Fibroblast of villous mesenchyme (primary cell): Measurements from ENCODE around the gene ZNF282. TPM values are rescaled to one million over a fixed set of nuclear protein-coding genes. Genes with fewer than 3 reads are reported as not detected.

Experiments used
- DNase-seq: peaks from one replicate; pipeline ENCODE4 v3.0.0-alpha.2; 2010; ENCODE audit warnings: low read depth
- H3K4me3 ChIP-seq: 2 replicates; pipeline ENCODE4 v1.5.1; 2011; ENCODE audit warnings: low read depth, mild to moderate bottlenecking, low read length
- CTCF ChIP-seq: IDR thresholded peaks from 2 replicates; pipeline ENCODE4 v1.5.1; 2012; ENCODE audit warnings: low read depth, mild to moderate bottlenecking, low read length; ENCODE audit not compliant: insufficient read depth
- total RNA-seq: library from RNA; depleted of rRNA; stranded (reverse); fragments of >200 nt; gene quantifications from 2 replicates; pipeline ENCODE4 v1.2.3, GENCODE V29; 2012

The ZNF282 gene
- total RNA-seq, 1 donor, result 21.6 TPM

- DNase-seq, result no peak
- no peak overlapping the region for H3K4me3 ChIP-seq
These were observed 6.6 kb upstream of the ZNF282 start for GRCh38 chr7:149188637-149189259.

GRCh38 chr7:149191851-149192250, 3.5 kb upstream of the ZNF282 start:
- no peak for DNase-seq
- H3K4me3 ChIP-seq, result no peak overlapping the region
- no peak for TF ChIP-seq CTCF

More at GRCh38 chr7:149188637-149189259, 6.6 kb upstream of the ZNF282 start:
- TF ChIP-seq CTCF, result no peak

GRCh38 chr7:149194799-149195179, 557 bp upstream of the ZNF282 start:
- no peak for TF ChIP-seq CTCF
- no peak for DNase-seq
- H3K4me3 ChIP-seq, result peak overlapping the region; percentile 90

- TF ChIP-seq CTCF, result no peak
- no peak for DNase-seq
- peak overlapping the region; percentile 90 for H3K4me3 ChIP-seq
These were observed 882 bp downstream of the ZNF282 start for GRCh38 chr7:149196151-149196704.

- H3K4me3 ChIP-seq, result peak overlapping the region; percentile 90
- no peak for TF ChIP-seq CTCF
- DNase-seq, result no peak
These were observed 1.4 kb downstream of the ZNF282 start for GRCh38 chr7:149196705-149197171.

- no peak for TF ChIP-seq CTCF
- no peak overlapping the region for H3K4me3 ChIP-seq
- DNase-seq, result no peak
These were observed 2.3 kb downstream of the ZNF282 start for GRCh38 chr7:149197675-149198074.
